Adrenal gland (tissue), 5 donors: Measurements from ENCODE around the gene SUPT4H1.

Experiments used
- POLR2A ChIP-seq, 2 donors: fragments of 450-650 bp; IDR thresholded peaks; one replicate each; pipeline ENCODE4 v1.6.1; 2017; ENCODE audit warnings: antibody characterized with exemption in 2 of 2, mild to moderate bottlenecking in 2 of 2, moderate library complexity in 1 of 2
- TF ChIP-seq, protein P1 (sequence below), 6 experiments: fragments of 450-650 bp in 4 of 6; fragments of 200-600 bp in 2 of 6; sonication (generic) in 1 of 6; IDR thresholded peaks; 1 replicate in 5 of 6; 2 replicates in 1 of 6; pipeline versions ENCODE4 v1.5.1 to v1.8.0; 2016 to 2021; ENCODE audit warnings: antibody characterized with exemption in 6 of 6, mild to moderate bottlenecking in 2 of 6, moderate library complexity in 1 of 6
- donor health status: DM: no; HTN: no; CAD: no.

DNA sequence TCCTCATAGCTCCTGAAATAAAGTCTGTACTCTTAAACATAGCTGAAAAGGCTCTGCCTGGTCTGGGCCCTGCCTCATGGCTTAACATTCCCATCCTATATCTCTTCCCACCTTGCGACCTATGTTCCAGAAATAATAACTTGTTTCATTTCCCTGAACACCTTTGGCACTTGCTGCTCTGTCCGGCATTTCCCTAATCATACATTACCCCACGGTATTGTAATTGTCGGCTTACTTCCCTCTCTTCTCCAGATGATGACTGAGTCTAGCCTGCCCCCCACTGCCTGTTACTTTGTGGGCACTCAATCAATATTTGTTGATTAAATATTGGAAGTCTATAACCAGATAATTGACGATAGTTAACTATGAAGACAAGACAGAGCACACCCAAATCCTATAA, 23.3 kb upstream of the SUPT4H1 start:
- TF ChIP-seq, protein P1, sequence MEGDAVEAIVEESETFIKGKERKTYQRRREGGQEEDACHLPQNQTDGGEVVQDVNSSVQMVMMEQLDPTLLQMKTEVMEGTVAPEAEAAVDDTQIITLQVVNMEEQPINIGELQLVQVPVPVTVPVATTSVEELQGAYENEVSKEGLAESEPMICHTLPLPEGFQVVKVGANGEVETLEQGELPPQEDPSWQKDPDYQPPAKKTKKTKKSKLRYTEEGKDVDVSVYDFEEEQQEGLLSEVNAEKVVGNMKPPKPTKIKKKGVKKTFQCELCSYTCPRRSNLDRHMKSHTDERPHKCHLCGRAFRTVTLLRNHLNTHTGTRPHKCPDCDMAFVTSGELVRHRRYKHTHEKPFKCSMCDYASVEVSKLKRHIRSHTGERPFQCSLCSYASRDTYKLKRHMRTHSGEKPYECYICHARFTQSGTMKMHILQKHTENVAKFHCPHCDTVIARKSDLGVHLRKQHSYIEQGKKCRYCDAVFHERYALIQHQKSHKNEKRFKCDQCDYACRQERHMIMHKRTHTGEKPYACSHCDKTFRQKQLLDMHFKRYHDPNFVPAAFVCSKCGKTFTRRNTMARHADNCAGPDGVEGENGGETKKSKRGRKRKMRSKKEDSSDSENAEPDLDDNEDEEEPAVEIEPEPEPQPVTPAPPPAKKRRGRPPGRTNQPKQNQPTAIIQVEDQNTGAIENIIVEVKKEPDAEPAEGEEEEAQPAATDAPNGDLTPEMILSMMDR (IDR thresholded peaks at IDR 0.05), result no peak
- TF ChIP-seq POLR2A (IDR thresholded peaks at IDR 0.05), result no peak
